Left ventricle myocardium inferior (tissue), 1 donor: ENCODE data around the gene UPK2. TPM values are rescaled to one million over a fixed set of nuclear protein-coding genes. Genes with fewer than 3 reads are reported as not detected.
A peak's percentile ranks its signal among the peaks of the same experiment; 100 is the strongest.

Experiments used
- DNase-seq: peaks from one replicate; pipeline ENCODE4 v3.0.0-alpha.2; 2020
- H3K27ac ChIP-seq: fragments of 200-600 bp; replicated peaks from 2 replicates; pipeline ENCODE4 v1.8.0; 2021
- H3K27me3 ChIP-seq: fragments of 200-600 bp; 2 replicates; pipeline ENCODE4 v1.8.0; 2021; ENCODE audit warnings: low read depth
- H3K36me3 ChIP-seq: fragments of 200-600 bp; 2 replicates; pipeline ENCODE4 v1.8.0; 2021
- H3K4me1 ChIP-seq: fragments of 200-600 bp; 2 replicates; pipeline ENCODE4 v1.8.0; 2021
- H3K4me3 ChIP-seq: fragments of 200-600 bp; 2 replicates; pipeline ENCODE4 v1.8.0; 2021; ENCODE audit warnings: mild to moderate bottlenecking, moderate library complexity
- H3K9me3 ChIP-seq: fragments of 200-600 bp; replicated peaks from 2 replicates; pipeline ENCODE4 v1.8.0; 2021
- CTCF ChIP-seq: fragments of 200-600 bp; IDR thresholded peaks from 2 replicates; pipeline ENCODE4 v1.8.0; 2021; ENCODE audit warnings: antibody characterized with exemption, mild to moderate bottlenecking, borderline replicate concordance
- intact Hi-C: fragments of 100-400 bp; cut with micrococcal nuclease; formaldehyde crosslinking; loops from one replicate; pipeline ENCODE4 v1.11.0; 2022
- total RNA-seq: library from RNA; stranded (reverse); fragmentation: NEBNext Ultra II Directional; extraction: Animal tissue kit (Norgen Biotek cat#: 25700); gene quantifications from one replicate; pipeline ENCODE4 v1.2.1, GENCODE V29; 2021
- donor health status: DM: no; HTN: yes; CAD: no; lungs with severe emphysema.

Gene UPK2
- total RNA-seq, 1 donor from 2014 or later, result not detected

GRCh38 chr11:118909619-118910308 is 46.3 kb upstream of the UPK2 start:
- Histone ChIP-seq H3K36me3 (peaks cover 34% of the 10 kb centered on the region), H3K4me3 (peak overlapping the region; percentile 63), H3K9me3 (no peaks in the 10 kb centered on the region), H3K4me1 (peaks cover 88% of the 10 kb centered on the region), H3K27ac (peak overlapping the region; percentile 96), H3K27me3 (no peaks in the 10 kb centered on the region)
- intact Hi-C loops, result loop anchor here (10.0 kb wide), 1 partner anchor 45 kb away; the partner anchor contains the start of gene UPK2
- DNase-seq, result no peak
- TF ChIP-seq CTCF, result no peak

- intact Hi-C loops, result no loop called here
- no peaks in the 10 kb centered on the region for H3K9me3 ChIP-seq
- no peak for TF ChIP-seq CTCF
- peak overlapping the region; percentile 63 for H3K4me3 ChIP-seq
- H3K4me1 ChIP-seq, result peaks cover 95% of the 10 kb centered on the region
- H3K27ac ChIP-seq, result peak overlapping the region; percentile 96
- peaks cover 29% of the 10 kb centered on the region for H3K36me3 ChIP-seq
- peak; percentile 77 for DNase-seq
- H3K27me3 ChIP-seq, result no peaks in the 10 kb centered on the region
These were observed 45.6 kb upstream of the UPK2 start for GRCh38 chr11:118910309-118911112.

- Histone ChIP-seq H3K4me3 (peak overlapping the region; percentile 63), H3K36me3 (peaks cover 21% of the 10 kb centered on the region), H3K27me3 (no peaks in the 10 kb centered on the region), H3K9me3 (no peaks in the 10 kb centered on the region), H3K4me1 (peaks cover 100% of the 10 kb centered on the region), H3K27ac (peak overlapping the region; percentile 96)
- TF ChIP-seq CTCF, result no peak
- intact Hi-C loops, result no loop called here
- DNase-seq, result no peak
These were observed 44.8 kb upstream of the UPK2 start for GRCh38 chr11:118911113-118911879.

GRCh38 chr11:118911880-118912741 is 44.0 kb upstream of the UPK2 start:
- intact Hi-C loops, result no loop called here
- TF ChIP-seq CTCF, result no peak
- Histone ChIP-seq H3K4me1 (peaks cover 100% of the 10 kb centered on the region), H3K9me3 (no peaks in the 10 kb centered on the region), H3K4me3 (peak overlapping the region; percentile 63), H3K27ac (peak overlapping the region; percentile 96), H3K27me3 (no peaks in the 10 kb centered on the region), H3K36me3 (peaks cover 13% of the 10 kb centered on the region)
- peak; percentile 77 for DNase-seq
